ENCODE results near the gene FGF6. TPM values are rescaled to one million over a fixed set of nuclear protein-coding genes. Genes with fewer than 3 reads are reported as not detected.

Gene FGF6
- total and polyA plus RNA-seq, 9 of the 15 experiments (the other 6 are each of a cell fraction or from before 2014, with no cell fraction given): 0.14 TPM; not detected in 8

DNA sequence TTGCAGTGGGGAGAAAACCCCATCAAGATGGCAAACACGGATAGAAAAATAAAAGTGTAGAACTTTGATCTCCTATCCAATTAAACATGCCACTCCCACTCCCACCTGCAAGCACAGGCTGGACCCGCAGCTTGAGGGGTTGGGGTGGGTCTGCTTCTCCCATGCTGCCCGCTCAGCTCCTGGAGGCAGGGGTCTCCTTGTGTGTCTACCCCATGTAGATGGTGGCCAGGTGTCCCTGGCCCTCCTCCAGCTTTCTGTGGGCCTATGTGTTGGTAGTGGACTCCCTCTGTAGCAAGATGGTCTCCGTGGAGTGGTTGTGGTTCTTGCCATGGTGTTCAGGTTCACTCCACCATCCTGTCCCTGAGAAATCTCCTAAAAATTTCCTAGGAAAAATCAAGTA is 42.6 kb downstream of the FGF6 start (continued):
- TF ChIP-seq, protein P1, sequence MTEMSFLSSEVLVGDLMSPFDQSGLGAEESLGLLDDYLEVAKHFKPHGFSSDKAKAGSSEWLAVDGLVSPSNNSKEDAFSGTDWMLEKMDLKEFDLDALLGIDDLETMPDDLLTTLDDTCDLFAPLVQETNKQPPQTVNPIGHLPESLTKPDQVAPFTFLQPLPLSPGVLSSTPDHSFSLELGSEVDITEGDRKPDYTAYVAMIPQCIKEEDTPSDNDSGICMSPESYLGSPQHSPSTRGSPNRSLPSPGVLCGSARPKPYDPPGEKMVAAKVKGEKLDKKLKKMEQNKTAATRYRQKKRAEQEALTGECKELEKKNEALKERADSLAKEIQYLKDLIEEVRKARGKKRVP (CRISPR knock-in tag; IDR thresholded peaks at IDR 0.05): no peak
- no peak for TF ChIP-seq JUND (IDR thresholded peaks at IDR 0.05; ENCODE audit: borderline replicate concordance, low read depth, low read length)
- TF ChIP-seq JUND (tag; IDR thresholded peaks at IDR 0.05; ENCODE audit: borderline replicate concordance, low read depth, low read length): no peak
- no peak for TF ChIP-seq ZNF239 (CRISPR knock-in tag; IDR thresholded peaks at IDR 0.05)
- no peak for TF ChIP-seq ZBTB17 (CRISPR knock-in tag; IDR thresholded peaks at IDR 0.05)
- TF ChIP-seq, protein P2, sequence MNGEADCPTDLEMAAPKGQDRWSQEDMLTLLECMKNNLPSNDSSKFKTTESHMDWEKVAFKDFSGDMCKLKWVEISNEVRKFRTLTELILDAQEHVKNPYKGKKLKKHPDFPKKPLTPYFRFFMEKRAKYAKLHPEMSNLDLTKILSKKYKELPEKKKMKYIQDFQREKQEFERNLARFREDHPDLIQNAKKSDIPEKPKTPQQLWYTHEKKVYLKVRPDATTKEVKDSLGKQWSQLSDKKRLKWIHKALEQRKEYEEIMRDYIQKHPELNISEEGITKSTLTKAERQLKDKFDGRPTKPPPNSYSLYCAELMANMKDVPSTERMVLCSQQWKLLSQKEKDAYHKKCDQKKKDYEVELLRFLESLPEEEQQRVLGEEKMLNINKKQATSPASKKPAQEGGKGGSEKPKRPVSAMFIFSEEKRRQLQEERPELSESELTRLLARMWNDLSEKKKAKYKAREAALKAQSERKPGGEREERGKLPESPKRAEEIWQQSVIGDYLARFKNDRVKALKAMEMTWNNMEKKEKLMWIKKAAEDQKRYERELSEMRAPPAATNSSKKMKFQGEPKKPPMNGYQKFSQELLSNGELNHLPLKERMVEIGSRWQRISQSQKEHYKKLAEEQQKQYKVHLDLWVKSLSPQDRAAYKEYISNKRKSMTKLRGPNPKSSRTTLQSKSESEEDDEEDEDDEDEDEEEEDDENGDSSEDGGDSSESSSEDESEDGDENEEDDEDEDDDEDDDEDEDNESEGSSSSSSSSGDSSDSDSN (IDR thresholded peaks at IDR 0.05; ENCODE audit: borderline replicate concordance in 1 of 2, low read depth in 2 of 2, low read length in 2 of 2): no peak

DNA sequence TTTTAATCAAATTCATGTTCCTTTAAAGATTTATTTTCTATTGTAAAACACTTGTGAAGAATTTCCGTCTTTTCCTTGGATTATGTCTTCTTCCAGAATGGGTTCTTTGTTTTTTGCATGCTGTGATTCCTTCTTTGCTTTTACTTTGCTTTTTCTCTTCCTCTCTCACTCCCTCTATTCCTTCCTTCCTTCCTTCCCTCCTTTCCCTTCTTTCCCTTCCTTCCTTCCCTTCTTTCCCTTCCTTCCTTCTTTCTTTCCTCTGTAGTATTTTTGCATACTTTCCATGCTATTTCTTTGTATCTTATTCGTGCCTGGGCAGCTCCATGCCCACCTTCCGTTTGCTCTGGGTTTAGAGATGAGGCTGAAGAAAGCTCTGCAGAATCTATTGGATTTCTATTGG is 44.5 kb downstream of the FGF6 start:
- 0% methylated on average over 3 of the region's 3 CpGs for WGBS (ENCODE audit: insufficient coverage, low coverage, missing lambda C conversion rate)
- CTCF ChIA-PET (ENCODE audit: low intra/inter-chr PET ratio): no interaction called here

More for the DNA sequence above, 44.5 kb downstream of the FGF6 start:
- TF ChIP-seq EZH2 (IDR thresholded peaks at IDR 0.05; ENCODE audit: borderline replicate concordance, low read depth, low read length): no peak
- TF ChIP-seq, protein P3, sequence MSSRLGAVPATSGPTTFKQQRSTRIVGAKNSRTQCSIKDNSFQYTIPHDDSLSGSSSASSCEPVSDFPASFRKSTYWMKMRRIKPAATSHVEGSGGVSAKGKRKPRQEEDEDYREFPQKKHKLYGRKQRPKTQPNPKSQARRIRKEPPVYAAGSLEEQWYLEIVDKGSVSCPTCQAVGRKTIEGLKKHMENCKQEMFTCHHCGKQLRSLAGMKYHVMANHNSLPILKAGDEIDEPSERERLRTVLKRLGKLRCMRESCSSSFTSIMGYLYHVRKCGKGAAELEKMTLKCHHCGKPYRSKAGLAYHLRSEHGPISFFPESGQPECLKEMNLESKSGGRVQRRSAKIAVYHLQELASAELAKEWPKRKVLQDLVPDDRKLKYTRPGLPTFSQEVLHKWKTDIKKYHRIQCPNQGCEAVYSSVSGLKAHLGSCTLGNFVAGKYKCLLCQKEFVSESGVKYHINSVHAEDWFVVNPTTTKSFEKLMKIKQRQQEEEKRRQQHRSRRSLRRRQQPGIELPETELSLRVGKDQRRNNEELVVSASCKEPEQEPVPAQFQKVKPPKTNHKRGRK (tag; IDR thresholded peaks at IDR 0.05): peak; percentile 72
- ATAC-seq (no peak), FAIRE-seq (no peak), DNase-seq (ENCODE audit: extremely low read depth in 1 of 4, low spot score in 3 of 4) (no peak)
- no peak overlapping the region for H3K4me3 ChIP-seq
- BruUV-seq (replicated peaks): no TSS peak
- H3K9ac ChIP-seq (ENCODE audit: insufficient read depth in 1 of 2, low read depth in 2 of 2, low read length in 2 of 2): no peak overlapping the region
- H3K79me2 ChIP-seq (ENCODE audit: control insufficient read depth, insufficient read depth, low read length): no peaks in the 10 kb centered on the region
- POLR2A ChIA-PET: no interaction called here
- H3K9me3 ChIP-seq (replicated peaks; ENCODE audit: control insufficient read depth, insufficient read depth, low read depth, low read length): no peaks in the 10 kb centered on the region
- no peaks in the 10 kb centered on the region for H3K9me1 ChIP-seq (ENCODE audit: control insufficient read depth, insufficient read depth, low read length)
- no peaks in the 10 kb centered on the region for H3K36me3 ChIP-seq (ENCODE audit: control insufficient read depth, insufficient read depth, low read length)
- H3K4me1 ChIP-seq (replicated peaks in 1 of 2; ENCODE audit: control insufficient read depth in 2 of 2, insufficient read depth in 2 of 2, low read length in 2 of 2): no peaks in the 10 kb centered on the region; a peak in 1 of 5 replicates
- no peaks in the 10 kb centered on the region for H4K20me1 ChIP-seq (replicated peaks; ENCODE audit: control insufficient read depth, insufficient read depth, low read length)
- H3K27me3 ChIP-seq (ENCODE audit: control insufficient read depth in 2 of 2, insufficient read depth in 2 of 2, low read length in 2 of 2): peaks cover 0 to 7% of the 10 kb centered on the region in 2 experiments; a peak in 2 of 5 replicates
- no peak overlapping the region for H2AFZ ChIP-seq (ENCODE audit: low read depth, low read length)
- in situ Hi-C loops (cut with MboI): no loop called here
- H3K27ac ChIP-seq (ENCODE audit: extremely low read depth, low read depth, low read length): no peak overlapping the region
- intact Hi-C loops (cut with micrococcal nuclease): no loop called here
- no peak overlapping the region for H3K4me2 ChIP-seq (ENCODE audit: insufficient read depth, low read length)
